GM20000 (cell line): Measurements from ENCODE around the gene TIMM23.

Experiments
- DNase-seq: peaks from one replicate; pipeline ENCODE4 v3.0.0; 2012; ENCODE audit warnings: low spot score
- CTCF ChIP-seq: IDR thresholded peaks from 2 replicates; pipeline ENCODE4 v1.5.1; 2012; ENCODE audit warnings: mild to moderate bottlenecking, control low read depth; ENCODE audit errors: extremely low read depth, missing control alignments

The TIMM23 gene

DNA sequence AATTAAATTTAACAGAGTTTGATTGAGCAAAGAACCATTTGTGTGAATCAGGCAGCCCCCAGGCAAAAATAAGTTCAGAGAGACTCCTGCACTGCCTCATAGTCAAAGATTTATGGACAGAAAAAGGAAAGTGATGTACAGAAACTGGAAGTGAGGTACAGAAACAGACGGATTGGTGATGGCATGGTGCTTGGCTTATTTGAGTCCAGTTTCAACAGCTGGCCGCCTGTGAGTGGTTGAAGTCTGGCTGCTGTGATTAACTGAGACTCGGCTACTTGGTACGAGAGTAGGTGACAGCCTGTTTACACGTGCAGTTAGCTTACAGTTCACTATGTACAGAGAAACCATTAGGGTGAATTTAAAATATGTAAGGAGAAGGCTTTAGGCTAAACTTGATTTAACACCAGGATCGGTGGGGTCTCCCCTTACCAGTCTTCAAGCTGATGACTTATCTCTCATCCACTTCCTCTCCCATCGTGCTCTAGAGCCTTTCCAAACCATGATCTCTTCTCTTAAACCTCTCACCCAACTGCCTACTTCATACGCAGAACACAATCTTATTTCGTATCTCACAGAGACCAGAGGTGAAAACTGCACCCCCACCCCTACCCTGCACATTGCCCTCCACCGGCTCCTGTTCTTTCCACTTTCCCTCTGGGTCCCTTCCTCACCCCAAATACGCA is 78.8 kb downstream of the TIMM23 start:
- no peak for DNase-seq
- TF ChIP-seq CTCF = no peak

DNA sequence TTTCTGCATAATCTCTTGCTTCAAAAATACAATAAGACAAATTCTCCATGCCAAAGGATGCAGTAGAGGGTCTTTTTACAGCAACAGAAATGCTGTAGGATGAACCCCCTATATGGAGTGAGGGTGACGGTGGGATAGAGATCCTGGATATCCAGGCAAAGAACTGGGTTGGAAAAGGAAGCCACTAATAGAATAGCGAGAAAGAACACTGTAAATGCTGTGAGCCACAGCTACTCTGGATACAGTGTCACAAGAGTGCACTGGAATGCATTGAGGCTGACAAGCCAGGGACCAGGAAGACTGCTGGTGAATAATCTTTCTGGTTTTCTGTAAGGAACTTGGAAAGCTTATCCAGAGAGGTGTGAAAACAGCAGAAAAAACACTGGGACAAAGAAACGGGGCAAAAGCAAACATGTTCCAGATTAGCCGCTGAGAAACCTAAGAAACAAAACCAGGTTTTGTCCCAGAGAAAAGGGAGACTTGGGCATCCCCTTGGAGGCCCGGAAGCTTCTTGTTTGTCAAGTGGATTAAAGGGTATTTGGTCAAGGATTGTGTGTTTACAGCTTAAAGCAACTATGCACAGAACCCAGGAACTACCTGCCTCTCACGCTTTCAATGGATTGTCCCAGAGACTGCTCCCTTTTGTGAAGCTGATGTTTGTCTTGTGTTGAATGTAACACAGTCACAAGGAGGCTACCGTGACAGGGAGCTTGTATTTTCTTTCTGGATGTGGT is 79.9 kb downstream of the TIMM23 start:
- TF ChIP-seq CTCF = no peak

GRCh38 chr10:46052791-46053375 is 80.6 kb downstream of the TIMM23 start:
- no peak for TF ChIP-seq CTCF
- DNase-seq = no peak

More for the DNA sequence above, 79.9 kb downstream of the TIMM23 start:
- no peak for DNase-seq
